NK-92 (cell line): ENCODE results near the gene USP7.

Experiments used
- DNase-seq: peaks from one replicate; lab custom pipeline; 2025; ENCODE audit not compliant: unreplicated experiment; lab: John Stamatoyannopoulos, UW

USP7 gene

GRCh38 chr16:8953064-8953463, 10.6 kb downstream of the USP7 start:
- DNase-seq, result no peak

GRCh38 chr16:8952281-8952751, 11.4 kb downstream of the USP7 start:
- DNase-seq, result no peak

- DNase-seq, result no peak
These were observed 12.0 kb downstream of the USP7 start for GRCh38 chr16:8951447-8952280.

- no peak for DNase-seq
These were observed 13.1 kb downstream of the USP7 start for GRCh38 chr16:8950580-8951077.

- DNase-seq, result no peak
These were observed 13.9 kb downstream of the USP7 start for GRCh38 chr16:8949536-8950418.

GRCh38 chr16:8948831-8949230, 14.9 kb downstream of the USP7 start:
- DNase-seq, result no peak

GRCh38 chr16:8948069-8948593, 15.6 kb downstream of the USP7 start:
- no peak for DNase-seq

GRCh38 chr16:8946544-8946943, 17.2 kb downstream of the USP7 start:
- DNase-seq, result no peak

GRCh38 chr16:8945626-8946296, 17.9 kb downstream of the USP7 start:
- DNase-seq, result no peak

GRCh38 chr16:8943966-8944759, 19.5 kb downstream of the USP7 start:
- DNase-seq, result no peak

GRCh38 chr16:8943001-8943763, 20.5 kb downstream of the USP7 start:
- DNase-seq, result no peak

- no peak for DNase-seq
These were observed 21.9 kb downstream of the USP7 start for GRCh38 chr16:8941718-8942344.

- no peak for DNase-seq
These were observed 25.9 kb downstream of the USP7 start for GRCh38 chr16:8937803-8938202.

- DNase-seq, result no peak
These were observed 27.3 kb downstream of the USP7 start for GRCh38 chr16:8936421-8936820.

- DNase-seq, result no peak
These were observed 27.7 kb downstream of the USP7 start for GRCh38 chr16:8935989-8936388.

- no peak for DNase-seq
These were observed 29.1 kb downstream of the USP7 start for GRCh38 chr16:8934601-8935000.

- DNase-seq, result no peak
These were observed 31.8 kb downstream of the USP7 start for GRCh38 chr16:8931859-8932258.

- DNase-seq, result no peak
These were observed 34.5 kb downstream of the USP7 start for GRCh38 chr16:8929086-8929748.
